Psoas muscle (tissue), 8 donors: ENCODE data around the gene FGF6. TPM values are rescaled to one million over a fixed set of nuclear protein-coding genes. Genes with fewer than 3 reads are reported as not detected.

Source experiments
- ATAC-seq, 4 donors: fragments of 200-7000 bp; cut with Tn5 transposase; one replicate each; pipeline ENCODE4 v1.9.1; 2020; ENCODE audit warnings: moderate library complexity in 3 of 4, mild to moderate bottlenecking in 2 of 4
- DNase-seq, 2 donors: peaks; one replicate each; pipeline ENCODE4 v3.0.0-alpha.2; 2020
- H3K27ac ChIP-seq: fragments of 200-600 bp; one replicate; pipeline ENCODE4 v1.8.0; 2022
- H3K27me3 ChIP-seq, 3 donors: fragments of 200-600 bp in 1 of 3; one replicate each; pipeline versions ENCODE4 v1.6.1 to v1.8.0; 2013 to 2022; ENCODE audit warnings: low read length in 2 of 3, mild to moderate bottlenecking in 2 of 3, moderate library complexity in 1 of 3; ENCODE audit not compliant: insufficient read depth in 3 of 3
- H3K36me3 ChIP-seq, 2 donors: fragments of 200-600 bp in 1 of 2; one replicate each; pipeline versions ENCODE4 v1.6.1 to v1.8.0; 2013 to 2022; ENCODE audit warnings: low read depth in 1 of 2, mild to moderate bottlenecking in 1 of 2, moderate library complexity in 1 of 2; ENCODE audit not compliant: insufficient read depth in 1 of 2
- H3K4me1 ChIP-seq: fragments of 200-600 bp; one replicate; pipeline ENCODE4 v1.8.0; 2022
- H3K4me3 ChIP-seq: fragments of 200-600 bp; one replicate; pipeline ENCODE4 v1.8.0; 2022; ENCODE audit warnings: mild to moderate bottlenecking
- H3K9me3 ChIP-seq: fragments of 200-600 bp; one replicate; pipeline ENCODE4 v1.8.0; 2022
- CTCF ChIP-seq: fragments of 200-600 bp; IDR thresholded peaks from one replicate; pipeline ENCODE4 v1.8.0; 2022; ENCODE audit warnings: antibody characterized with exemption
- WGBS, 3 donors: extraction: QIAGEN DNeasy Blood & Tissue Kit; methylation state at CpG; one replicate each; pipeline versions ENCODE4 v1.1.6 to v1.1.7; 2013; 5-methylcytosine and 5-hydroxymethylcytosine counted together
- intact Hi-C, 2 donors: fragments of 100-400 bp; cut with DNase I; formaldehyde crosslinking; loops; one replicate each; pipeline versions ENCODE4 v1.11.0 to v1.14.2; 2022
- polyA plus RNA-seq, 3 donors: library from polyadenylated mRNA; stranded (reverse); fragments of 200-250 nt; gene quantifications; one replicate each; pipeline ENCODE4 v1.2.3, GENCODE V29; 2013
- total RNA-seq, 4 donors: library from RNA; stranded (reverse); fragmentation: NEBNext Ultra II Directional in 2 of 4; extraction: Animal tissue kit (Norgen Biotek cat#: 25700) in 2 of 4; gene quantifications; one replicate each; pipeline versions ENCODE4 v1.2.1 to v1.2.4, GENCODE V29; 2021 to 2023
- donor health status: healthy with polysubstance abuse.
- donor health status: DM: no; HTN: no; CAD: no; lungs with moderate emphysema.
- donor health status: Bipolar disorder and iron deficiency.
- donor health status: healthy.
- donor health status: DM: yes; HTN: yes; CAD: no.
- donor health status: DM: no; HTN: no; CAD: no.
- donor health status: DM: no; HTN: no; CAD: no.
- donor health status: DM: yes; HTN: yes; CAD: no.

The FGF6 gene
- total and polyA plus RNA-seq, 7 donors = 0.61 to 27.1 (median 4.0) TPM; not detected in 1

DNA sequence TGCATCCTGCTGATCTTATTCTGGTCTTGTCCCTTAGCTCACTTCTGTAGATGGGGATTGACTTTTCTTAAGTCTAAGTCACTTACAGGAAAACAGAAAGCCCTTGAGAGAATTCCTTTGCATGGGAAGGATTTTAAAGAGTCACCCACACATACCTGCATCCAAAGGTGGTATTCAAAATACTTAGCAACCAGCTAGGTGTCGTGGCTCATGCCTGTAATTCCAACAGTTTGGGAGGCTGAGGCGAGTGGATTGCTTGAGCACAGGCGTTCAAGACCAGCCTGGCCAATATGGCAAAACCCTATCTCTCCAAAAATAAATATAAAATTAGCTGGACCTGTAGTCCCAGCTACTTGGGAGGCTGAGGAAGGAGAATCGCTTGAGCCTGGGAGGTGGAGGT, 14.2 kb downstream of the FGF6 start:
- no peak overlapping the region for H3K4me3 ChIP-seq
- TF ChIP-seq CTCF = no peak
- 90 to 95% (median 93%) methylated on average over 4 of the region's 4 CpGs for WGBS, 3 donors
- DNase-seq = no peak
- H3K27ac ChIP-seq = no peak overlapping the region
- peaks cover 24% of the 10 kb centered on the region for H3K4me1 ChIP-seq
- H3K9me3 ChIP-seq = no peaks in the 10 kb centered on the region
- no peak for ATAC-seq
- no peaks in the 10 kb centered on the region for H3K27me3 ChIP-seq
- H3K36me3 ChIP-seq = no peaks in the 10 kb centered on the region
- intact Hi-C loops = loop anchor here in 1 of 2 donors (5.0 kb wide), 2 partner anchors 56 to 756 kb away; no protein-coding TSS in a partner anchor

- intact Hi-C loops = loop anchor here in 1 of 2 donors (5.0 kb wide), 2 partner anchors 103 to 117 kb away; no protein-coding TSS in a partner anchor
- H3K27ac ChIP-seq = no peak overlapping the region
- no peaks in the 10 kb centered on the region for H3K36me3 ChIP-seq
- H3K4me1 ChIP-seq = no peaks in the 10 kb centered on the region
- no peak overlapping the region for H3K4me3 ChIP-seq
- no peaks in the 10 kb centered on the region for H3K27me3 ChIP-seq
- no peaks in the 10 kb centered on the region for H3K9me3 ChIP-seq
- DNase-seq = no peak
- no peak for TF ChIP-seq CTCF
- 32 to 38% (median 36%) methylated on average over 6 of the region's 6 CpGs for WGBS, 3 donors
- no peak for ATAC-seq
Observed at GRCh38 chr12:4424422-4424821, 21.2 kb downstream of the FGF6 start.

DNA sequence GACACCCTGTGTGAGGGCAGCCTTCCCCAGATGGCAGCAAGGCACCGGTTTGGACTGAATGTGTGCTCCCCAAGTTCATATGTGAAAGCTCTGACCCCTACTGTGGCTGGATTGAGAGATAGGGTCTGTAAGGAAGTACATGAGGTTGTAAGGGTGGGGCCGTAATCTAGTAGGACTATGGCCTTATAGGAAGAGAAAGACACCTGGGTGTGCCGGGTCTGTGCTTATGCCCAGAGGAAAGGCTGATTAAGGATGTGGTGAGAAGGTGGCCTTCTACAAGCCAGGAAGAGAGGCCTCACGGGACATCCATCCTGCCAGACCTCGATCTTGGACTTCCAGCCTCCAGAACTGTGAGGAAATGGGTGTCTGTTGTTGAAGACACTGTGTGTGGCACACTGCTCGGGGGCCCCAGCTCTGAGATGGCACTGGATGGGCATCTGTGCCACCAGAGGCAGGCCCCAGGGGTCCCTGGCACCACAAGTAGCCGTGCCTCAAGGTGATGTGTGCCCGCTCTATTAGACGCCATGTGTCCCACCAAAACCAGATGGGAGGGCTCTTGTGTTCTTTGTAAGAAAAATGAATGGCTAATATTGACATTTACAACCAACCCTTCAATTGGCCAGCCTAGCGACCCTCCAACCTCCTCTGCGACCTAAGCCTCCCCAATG, 22.0 kb downstream of the FGF6 start:
- intact Hi-C loops = loop anchor here in 1 of 2 donors (5.0 kb wide), 2 partner anchors 104 to 116 kb away; no protein-coding TSS in a partner anchor
- ATAC-seq (no peak), DNase-seq (no peak)
- no peaks in the 10 kb centered on the region for H3K4me1 ChIP-seq
- peaks cover 0 to 2% (median 0%) of the 10 kb centered on the region in 3 donors for H3K27me3 ChIP-seq
- no peak overlapping the region for H3K27ac ChIP-seq
- WGBS, 3 donors = 86 to 88% (median 87%) methylated on average over 11 of the region's 11 CpGs
- H3K36me3 ChIP-seq = no peaks in the 10 kb centered on the region
- no peak for TF ChIP-seq CTCF
- H3K9me3 ChIP-seq = no peaks in the 10 kb centered on the region
- H3K4me3 ChIP-seq = no peak overlapping the region

- peaks cover 0 to 5% (median 2%) of the 10 kb centered on the region in 3 donors for H3K27me3 ChIP-seq
- 94 to 99% (median 95%) methylated on average over 9 of the region's 9 CpGs for WGBS, 3 donors
Observed at GRCh38 chr12:4422985-4423384, 22.6 kb downstream of the FGF6 start.

More at GRCh38 chr12:4422985-4423384, 22.6 kb downstream of the FGF6 start:
- ATAC-seq (no peak), DNase-seq (no peak)
- no peaks in the 10 kb centered on the region for H3K9me3 ChIP-seq
- no peak for TF ChIP-seq CTCF
- H3K27ac ChIP-seq = no peak overlapping the region
- H3K4me1 ChIP-seq = no peaks in the 10 kb centered on the region
- H3K36me3 ChIP-seq = no peaks in the 10 kb centered on the region
- intact Hi-C loops = loop anchor here in 1 of 2 donors (5.0 kb wide), 2 partner anchors 104 to 116 kb away; no protein-coding TSS in a partner anchor
- H3K4me3 ChIP-seq = no peak overlapping the region
